ENCODE measurements around the gene TPD52L1.
"Not testable (repeated sequence)": the region's sequence is repeated elsewhere in the genome, so short reads cannot be mapped to it uniquely, and the experiment has no call there.

The TPD52L1 gene

GRCh38 chr6:125153391-125154117 is at the start of gene TPD52L1:
Gene TPD52L1 (plus strand): TSS chr6:125153773. CDS start chr6:125153952, 179 bp downstream.
- DNase-seq (ENCODE audit: low read depth, low spot score) = peak; percentile 88

GRCh38 chr6:125104425-125104824 is 49.1 kb upstream of the TPD52L1 start:
- DNase-seq (ENCODE audit: low read depth, low spot score) = peak; percentile 81

GRCh38 chr6:125107048-125107447 is 46.5 kb upstream of the TPD52L1 start:
- no peak for DNase-seq (ENCODE audit: low read depth, low spot score)

- DNase-seq (ENCODE audit: low read depth, low spot score) = no peak
Observed at GRCh38 chr6:125107896-125108295, 45.7 kb upstream of the TPD52L1 start.

GRCh38 chr6:125110056-125110455 is 43.5 kb upstream of the TPD52L1 start:
- DNase-seq (ENCODE audit: low read depth, low spot score) = no peak

GRCh38 chr6:125111219-125111983 is 42.2 kb upstream of the TPD52L1 start:
- no peak for DNase-seq (ENCODE audit: low read depth, low spot score)

- no peak for DNase-seq (ENCODE audit: low read depth, low spot score)
Observed at GRCh38 chr6:125112934-125113333, 40.6 kb upstream of the TPD52L1 start.

- no peak for DNase-seq (ENCODE audit: low read depth, low spot score)
Observed at GRCh38 chr6:125114248-125114858, 39.2 kb upstream of the TPD52L1 start.

GRCh38 chr6:125116170-125116569 is 37.4 kb upstream of the TPD52L1 start:
- DNase-seq (ENCODE audit: low read depth, low spot score) = no peak

- DNase-seq (ENCODE audit: low read depth, low spot score) = no peak
Observed at GRCh38 chr6:125116710-125117109, 36.9 kb upstream of the TPD52L1 start.

- DNase-seq (ENCODE audit: low read depth, low spot score) = no peak
Observed at GRCh38 chr6:125117818-125118217, 35.8 kb upstream of the TPD52L1 start.

- DNase-seq (ENCODE audit: low read depth, low spot score) = no peak
Observed at GRCh38 chr6:125120054-125120590, 33.5 kb upstream of the TPD52L1 start.

GRCh38 chr6:125121894-125122293 is 31.7 kb upstream of the TPD52L1 start:
- DNase-seq (ENCODE audit: low read depth, low spot score) = no peak

GRCh38 chr6:125123051-125123450 is 30.5 kb upstream of the TPD52L1 start:
- no peak for DNase-seq (ENCODE audit: low read depth, low spot score)

- no peak for DNase-seq (ENCODE audit: low read depth, low spot score)
Observed at GRCh38 chr6:125123468-125124048, 30.0 kb upstream of the TPD52L1 start.

GRCh38 chr6:125124049-125124669 is 29.4 kb upstream of the TPD52L1 start:
- DNase-seq (ENCODE audit: low read depth, low spot score) = peak; percentile 27

GRCh38 chr6:125125856-125126255 is 27.7 kb upstream of the TPD52L1 start:
- not testable (repeated sequence) for DNase-seq (ENCODE audit: low read depth, low spot score)

GRCh38 chr6:125129354-125129753 is 24.2 kb upstream of the TPD52L1 start:
- DNase-seq (ENCODE audit: low read depth, low spot score) = no peak

GRCh38 chr6:125132058-125132457 is 21.5 kb upstream of the TPD52L1 start:
- DNase-seq (ENCODE audit: low read depth, low spot score) = no peak

- DNase-seq (ENCODE audit: low read depth, low spot score) = no peak
Observed at GRCh38 chr6:125136378-125136777, 17.2 kb upstream of the TPD52L1 start.

- no peak for DNase-seq (ENCODE audit: low read depth, low spot score)
Observed at GRCh38 chr6:125138083-125138482, 15.5 kb upstream of the TPD52L1 start.
